K562 (cell line): ENCODE data around the gene RANBP3. TPM values are rescaled to one million over a fixed set of nuclear protein-coding genes. Genes with fewer than 3 reads are reported as not detected.
A peak's percentile ranks its signal among the peaks of the same experiment; 100 is the strongest.

Experiments used
- ATF7 ChIP-seq: fragments of 450-650 bp; IDR thresholded peaks from 2 replicates; pipeline ENCODE4 v1.7.1; 2014; ENCODE audit warnings: mild to moderate bottlenecking, moderate library complexity
- CBX5 ChIP-seq: IDR thresholded peaks from 2 replicates; pipeline ENCODE4 v1.6.1; 2014; ENCODE audit warnings: low read depth, borderline replicate concordance
- CEBPG ChIP-seq, 3 experiments: fragments of 200-800 bp in 1 of 3; sonication (Bioruptor generic) in 1 of 3; sonication (generic) in 1 of 3; formaldehyde crosslinking in 1 of 3; IDR thresholded peaks in 2 of 3; conservative IDR thresholded peaks in 1 of 3; 2 replicates each; pipeline versions ENCODE4 v1.6.1 to v1.8.0; 2016 to 2022; ENCODE audit warnings: missing compliant biosample characterization in 2 of 3, missing genetic modification characterization in 2 of 3, mild to moderate bottlenecking in 1 of 3, missing genetic modification reagents in 1 of 3
- DMBX1 ChIP-seq: fragments of 250-450 bp; sonication (Bioruptor Pico); IDR thresholded peaks from 2 replicates; pipeline ENCODE4 v1.8.0; 2022; ENCODE audit warnings: inconsistent platforms, mild to moderate bottlenecking, moderate library complexity, borderline replicate concordance
- FOSL1 ChIP-seq: fragments of 200-800 bp; sonication (Bioruptor generic); conservative IDR thresholded peaks from 2 replicates; pipeline ENCODE4 v1.6.1; 2016; ENCODE audit warnings: missing genetic modification characterization, missing compliant biosample characterization
- HOXB6 ChIP-seq: fragments of 250-450 bp; sonication (Bioruptor Pico); IDR thresholded peaks from 2 replicates; pipeline ENCODE4 v1.5.1; 2022; ENCODE audit warnings: mild to moderate bottlenecking, borderline replicate concordance
- IRF9 ChIP-seq: fragments of 450-650 bp; IDR thresholded peaks from 2 replicates; pipeline ENCODE4 v1.6.1; 2016; ENCODE audit warnings: missing biosample characterization, missing genetic modification characterization
- JUND ChIP-seq, 2 experiments: IDR thresholded peaks; 2 replicates in 1 of 2; 3 replicates in 1 of 2; pipeline ENCODE4 v1.6.1; 2011; ENCODE audit warnings: borderline replicate concordance in 2 of 2, low read depth in 2 of 2, low read length in 2 of 2, improper control_type of control experiment in 1 of 2, missing biosample characterization in 1 of 2, missing genetic modification characterization in 1 of 2, missing genetic modification reagents in 1 of 2
- MNT ChIP-seq, 2 experiments: fragments of 450-650 bp; conservative IDR thresholded peaks; 2 replicates each; pipeline ENCODE4 v1.6.1; 2017; ENCODE audit warnings: mild to moderate bottlenecking in 2 of 2, moderate library complexity in 2 of 2
- MYC ChIP-seq, 2 experiments: fragments of 250-450 bp in 1 of 2; sonication (Bioruptor Pico) in 1 of 2; IDR thresholded peaks; 2 replicates each; pipeline versions ENCODE4 v1.5.1 to v1.6.1; 2012 to 2021; ENCODE audit warnings: low read depth in 2 of 2, borderline replicate concordance in 1 of 2, improper control_type of control experiment in 1 of 2, low read length in 1 of 2, mild to moderate bottlenecking in 1 of 2, moderate library complexity in 1 of 2
- NR2C1 ChIP-seq, 2 experiments: fragments of 450-650 bp; IDR thresholded peaks; 2 replicates each; pipeline ENCODE4 v1.6.1; 2017; ENCODE audit warnings: mild to moderate bottlenecking in 2 of 2, antibody characterized with exemption in 1 of 2, inconsistent platforms in 1 of 2, missing compliant biosample characterization in 1 of 2, missing genetic modification characterization in 1 of 2
- NR4A1 ChIP-seq, 2 experiments: fragments of 250-450 bp in 1 of 2; fragments of 450-650 bp in 1 of 2; sonication (Bioruptor Pico) in 1 of 2; IDR thresholded peaks; 2 replicates each; pipeline versions ENCODE4 v1.4.0 to v1.6.1; 2016 to 2020; ENCODE audit warnings: mild to moderate bottlenecking in 2 of 2, missing compliant biosample characterization in 1 of 2, missing genetic modification characterization in 1 of 2, moderate library complexity in 1 of 2
- PBX2 ChIP-seq, 2 experiments: IDR thresholded peaks in 1 of 2; conservative IDR thresholded peaks in 1 of 2; 2 replicates each; pipeline ENCODE4 v1.6.1; 2016; ENCODE audit warnings: low read depth in 2 of 2, mild to moderate bottlenecking in 1 of 2, missing compliant biosample characterization in 1 of 2, missing genetic modification characterization in 1 of 2, moderate library complexity in 1 of 2
- SP1 ChIP-seq: sonication (generic); formaldehyde crosslinking; IDR thresholded peaks from 2 replicates; pipeline ENCODE4 v1.8.1; 2022; ENCODE audit warnings: mild to moderate bottlenecking, missing genetic modification reagents
- ZNF395 ChIP-seq: fragments of 200-800 bp; sonication (Bioruptor generic); IDR thresholded peaks from 2 replicates; pipeline ENCODE4 v1.6.1; 2017; ENCODE audit warnings: missing genetic modification characterization, missing compliant biosample characterization
- polyA plus RNA-seq, 8 experiments: library from polyadenylated mRNA; depleted of rRNA in 4 of 8; stranded (reverse) in 5 of 8; unstranded in 3 of 8; fragments of >200 nt; fragmentation: Nextera tagmentation in 2 of 8; fragmentation: Illumina TruSeq in 1 of 8; extraction: Ambion mirVana in 2 of 8; extraction: Trizol in 1 of 8; gene quantifications; 2 replicates each; pipeline versions ENCODE4 v1.2.1 to v1.2.3, GENCODE V29; 2011 to 2014; ENCODE audit warnings: inconsistent platforms in 1 of 8, missing spikeins in 1 of 8
- total RNA-seq, 7 experiments: library from RNA; depleted of rRNA in 6 of 7; stranded (reverse); fragments of >200 nt in 6 of 7; fragmentation: Illumina TruSeq in 2 of 7; extraction: Trizol in 2 of 7; gene quantifications; 2 replicates each; pipeline versions ENCODE4 v1.2.1 to v1.2.3, GENCODE V29; 2011 to 2021; ENCODE audit warnings: low replicate concordance in 1 of 7

The RANBP3 gene
- total and polyA plus RNA-seq, 9 of the 15 experiments (the other 6 are each of a cell fraction or from before 2014, with no cell fraction given) = 0.90 to 95.1 (median 63.2) TPM

GRCh38 chr19:5953030-5953589, 24.8 kb downstream of the RANBP3 start (continued):
- TF ChIP-seq ATF7 (peak; percentile 60; the same call in 1 of the 2 replicates), FOSL1 (tag) (peak; percentile 6; the same call in 1 of the 2 replicates), MNT (conservative IDR thresholded peaks at IDR 0.05) (0 out of 4 replicates have a peak, but pooled peaks of 1 of the 2 experiments have one; percentile 39), SP1 (CRISPR knock-in tag) (no peak), DMBX1 (CRISPR knock-in tag) (peak; percentile 64; the same call in 1 of the 2 replicates), PBX2 (CRISPR knock-in tag; IDR thresholded peaks at IDR 0.05; ENCODE audit: low read depth) (no peak), PBX2 (tag; conservative IDR thresholded peaks at IDR 0.05; ENCODE audit: low read depth) (peak; percentile 70), IRF9 (peak; percentile 29; the same call in 1 of the 2 replicates), MYC (IDR thresholded peaks at IDR 0.05; ENCODE audit: low read depth, low read length) (peak; percentile 40), MYC (CRISPR knock-in tag; IDR thresholded peaks at IDR 0.05; ENCODE audit: borderline replicate concordance, low read depth) (no peak), NR4A1 (CRISPR knock-in tag; IDR thresholded peaks at IDR 0.05) (no peak), NR4A1 (tag; IDR thresholded peaks at IDR 0.05) (no peak), CEBPG (CRISPR knock-in tag; IDR thresholded peaks at IDR 0.05) (peak; percentile 65), CEBPG (tag; conservative IDR thresholded peaks at IDR 0.05 in 1 of 2, IDR thresholded peaks at IDR 0.05 in 1 of 2) (peak; percentile 70 to 95), ZNF395 (CRISPR knock-in tag) (peak; percentile 62), CBX5 (no peak), JUND (IDR thresholded peaks at IDR 0.05; ENCODE audit: borderline replicate concordance, low read depth, low read length) (no peak; the same call in 1 of the 2 replicates), JUND (tag; IDR thresholded peaks at IDR 0.05; ENCODE audit: borderline replicate concordance, low read depth, low read length) (peak; percentile 65; the same call in 2 of the 3 replicates), HOXB6 (CRISPR knock-in tag) (no peak), NR2C1 (IDR thresholded peaks at IDR 0.05) (0 out of 2 replicates have a peak, but pooled peaks have one; percentile 7), NR2C1 (tag; IDR thresholded peaks at IDR 0.05) (0 out of 2 replicates have a peak, but pooled peaks have one; percentile 8)
